NT2/D1 (cell line): Measurements from ENCODE around the gene TRMT6.

Experiments used
- SUZ12 ChIP-seq: IDR thresholded peaks from 2 replicates; pipeline ENCODE4 v1.6.1; 2011; ENCODE audit not compliant: insufficient read length, insufficient read depth; ENCODE audit errors: extremely low read depth
- YY1 ChIP-seq: IDR thresholded peaks from 2 replicates; pipeline ENCODE4 v1.6.1; 2011; ENCODE audit not compliant: insufficient read length, insufficient read depth
- ZNF274 ChIP-seq: IDR thresholded peaks from 2 replicates; pipeline ENCODE4 v1.6.1; 2011; ENCODE audit warnings: mild to moderate bottlenecking, low read depth, low read length

- TF ChIP-seq YY1 (no peak), ZNF274 (no peak), SUZ12 (no peak)
Observed at GRCh38 chr20:5925551-5925950, 24.8 kb downstream of the TRMT6 start.
